Neural cell (in vitro differentiated cells): ENCODE results near the gene RERE. TPM values are rescaled to one million over a fixed set of nuclear protein-coding genes. Genes with fewer than 3 reads are reported as not detected.

Experiments
- H2AFZ ChIP-seq: fragments of 200-600, 300-800 bp; sonication (generic), shearing (Covaris generic); 2 replicates; pipeline ENCODE4 v1.6.0; 2014; ENCODE audit warnings: low read depth, mild to moderate bottlenecking, antibody characterized with exemption, low read length, moderate library complexity
- H3F3A ChIP-seq: fragments of 200-600 bp; shearing (Covaris generic); 2 replicates; pipeline ENCODE4 v1.6.1; 2016; ENCODE audit warnings: mild to moderate bottlenecking, moderate library complexity, mixed read lengths, antibody characterized with exemption, low read length; ENCODE audit not compliant: insufficient read depth, poor library complexity, severe bottlenecking
- H3K27ac ChIP-seq: fragments of 200-600, 300-800 bp; sonication (generic), shearing (Covaris generic); 2 replicates; pipeline ENCODE4 v1.5.1; 2014; ENCODE audit warnings: mild to moderate bottlenecking, low read length, moderate library complexity
- H3K27me3 ChIP-seq: fragments of 300-800, 200-600 bp; sonication (generic), shearing (Covaris generic); 2 replicates; pipeline ENCODE4 v1.6.0; 2014; ENCODE audit warnings: mild to moderate bottlenecking, low read depth, low read length, moderate library complexity; ENCODE audit not compliant: insufficient read depth
- H3K36me3 ChIP-seq: fragments of 300-800, 200-600 bp; sonication (generic), shearing (Covaris generic); 2 replicates; pipeline ENCODE4 v1.5.1; 2014; ENCODE audit warnings: mild to moderate bottlenecking, antibody characterized with exemption, low read length, moderate library complexity; ENCODE audit not compliant: insufficient read depth
- H3K4me2 ChIP-seq: fragments of 300-800, 200-600 bp; sonication (generic), shearing (Covaris generic); 2 replicates; pipeline ENCODE4 v1.6.0; 2014; ENCODE audit warnings: mild to moderate bottlenecking, low read length
- H3K4me3 ChIP-seq: fragments of 300-800, 200-600 bp; sonication (generic), shearing (Covaris generic); 2 replicates; pipeline ENCODE4 v1.5.1; 2014; ENCODE audit warnings: mild to moderate bottlenecking, low read length, moderate library complexity
- H3K79me2 ChIP-seq: fragments of 200-600 bp; shearing (Covaris generic); replicated peaks from 2 replicates; pipeline ENCODE4 v1.6.0; 2014; ENCODE audit warnings: mild to moderate bottlenecking, low read length, moderate library complexity; ENCODE audit not compliant: insufficient read depth
- H3K9ac ChIP-seq: fragments of 300-800, 200-600 bp; sonication (generic), shearing (Covaris generic); 2 replicates; pipeline ENCODE4 v1.6.1; 2016; ENCODE audit warnings: mild to moderate bottlenecking, low read length, mixed read lengths
- H3K9me2 ChIP-seq: fragments of 200-600 bp; shearing (Covaris generic); 2 replicates; pipeline ENCODE4 v1.6.1; 2016; ENCODE audit warnings: mild to moderate bottlenecking, low read length, mixed read lengths; ENCODE audit not compliant: insufficient read depth
- H3K9me3 ChIP-seq: fragments of 200-600, 300-800 bp; sonication (generic), shearing (Covaris generic); 2 replicates; pipeline ENCODE4 v1.6.1; 2016; ENCODE audit warnings: mild to moderate bottlenecking, mixed run types, low read length, moderate library complexity, mixed read lengths
- H4K20me1 ChIP-seq: fragments of 200-600 bp; shearing (Covaris generic); 2 replicates; pipeline ENCODE4 v1.6.1; 2016; ENCODE audit warnings: mild to moderate bottlenecking, mixed run types; ENCODE audit not compliant: insufficient read depth
- CTCF ChIP-seq: fragments of 450-650 bp; IDR thresholded peaks from 2 replicates; pipeline ENCODE4 v1.5.1; 2014; ENCODE audit warnings: antibody characterized with exemption, mild to moderate bottlenecking, moderate library complexity; ENCODE audit not compliant: poor library complexity, severe bottlenecking
- EP300 ChIP-seq: fragments of 450-650 bp; conservative IDR thresholded peaks from 2 replicates; pipeline ENCODE4 v1.6.1; 2014; ENCODE audit warnings: antibody characterized with exemption, mild to moderate bottlenecking, moderate library complexity; ENCODE audit not compliant: poor library complexity, severe bottlenecking
- EZH2 ChIP-seq: fragments of 200-600, 300-800 bp; shearing (Covaris generic), sonication (generic); IDR thresholded peaks from 2 replicates; pipeline ENCODE4 v1.6.1; 2014; ENCODE audit warnings: antibody characterized with exemption, low read length, borderline replicate concordance, mild to moderate bottlenecking; ENCODE audit not compliant: insufficient read depth, poor library complexity, severe bottlenecking
- MXI1 ChIP-seq: fragments of 450-650 bp; conservative IDR thresholded peaks from 2 replicates; pipeline ENCODE4 v1.6.1; 2014; ENCODE audit warnings: antibody characterized with exemption, mild to moderate bottlenecking; ENCODE audit not compliant: poor library complexity, severe bottlenecking
- POLR2AphosphoS5 ChIP-seq: IDR thresholded peaks from 2 replicates; pipeline ENCODE4 v1.6.1; 2012
- RAD21 ChIP-seq: fragments of 450-650 bp; conservative IDR thresholded peaks from 2 replicates; pipeline ENCODE4 v1.6.1; 2014; ENCODE audit warnings: antibody characterized with exemption, mild to moderate bottlenecking, moderate library complexity
- REST ChIP-seq: IDR thresholded peaks from 2 replicates; pipeline ENCODE4 v1.6.1; 2012; ENCODE audit warnings: borderline replicate concordance
- SMC3 ChIP-seq: fragments of 450-650 bp; conservative IDR thresholded peaks from 2 replicates; pipeline ENCODE4 v1.6.1; 2014; ENCODE audit warnings: antibody characterized with exemption, mild to moderate bottlenecking, moderate library complexity; ENCODE audit not compliant: poor library complexity
- TAF1 ChIP-seq: IDR thresholded peaks from 2 replicates; pipeline ENCODE4 v1.6.1; 2012; ENCODE audit warnings: low read depth
- polyA plus RNA-seq: library from polyadenylated mRNA; depleted of rRNA; stranded (reverse); fragments of >200 nt; gene quantifications from 2 replicates; pipeline ENCODE4 v1.2.3, GENCODE V29; 2014

The RERE gene
- polyA plus RNA-seq, 1 donor from 2014 or later: 21.0 TPM

GRCh38 chr1:8721679-8722324 lies 95.6 kb downstream of the RERE start:
- H3K9ac ChIP-seq: no peak overlapping the region
- no peak overlapping the region for H3K4me3 ChIP-seq
- H3K9me3 ChIP-seq: no peaks in the 10 kb centered on the region
- no peak overlapping the region for H3K27ac ChIP-seq
- peaks cover 81% of the 10 kb centered on the region for H3K79me2 ChIP-seq
- TF ChIP-seq MXI1 (no peak), EZH2 (no peak), POLR2AphosphoS5 (no peak)
- no peak overlapping the region for H2AFZ ChIP-seq
- no peaks in the 10 kb centered on the region for H4K20me1 ChIP-seq
- no peak overlapping the region for H3K4me2 ChIP-seq
- H3K27me3 ChIP-seq: no peaks in the 10 kb centered on the region
- no peaks in the 10 kb centered on the region for H3F3A ChIP-seq
- H3K9me2 ChIP-seq: no peaks in the 10 kb centered on the region
- no peaks in the 10 kb centered on the region for H3K36me3 ChIP-seq

- H3K27ac ChIP-seq: no peak overlapping the region
- H3K9me2 ChIP-seq: no peaks in the 10 kb centered on the region
- H2AFZ ChIP-seq: no peak overlapping the region
- H4K20me1 ChIP-seq: no peaks in the 10 kb centered on the region
- H3K9ac ChIP-seq: no peak overlapping the region
- H3K79me2 ChIP-seq: peaks cover 86% of the 10 kb centered on the region
- H3K4me2 ChIP-seq: no peak overlapping the region
- no peaks in the 10 kb centered on the region for H3F3A ChIP-seq
- no peak for TF ChIP-seq CTCF
- TF ChIP-seq POLR2AphosphoS5: no peak
- no peak for TF ChIP-seq REST
- TF ChIP-seq SMC3: no peak
- no peak for TF ChIP-seq RAD21
- TF ChIP-seq EZH2: no peak
- TF ChIP-seq MXI1: no peak
- TF ChIP-seq EP300: no peak
- TF ChIP-seq TAF1: no peak
- H3K27me3 ChIP-seq: no peaks in the 10 kb centered on the region
- no peaks in the 10 kb centered on the region for H3K36me3 ChIP-seq
- H3K9me3 ChIP-seq: no peaks in the 10 kb centered on the region
- H3K4me3 ChIP-seq: no peak overlapping the region
Observed at GRCh38 chr1:8720347-8720746, 97.1 kb downstream of the RERE start.
